Measurements from ENCODE around the gene ITCH.
"Not testable (repeated sequence)": the region's sequence is repeated elsewhere in the genome, so short reads cannot be mapped to it uniquely, and the experiment has no call there.

Gene ITCH

DNA sequence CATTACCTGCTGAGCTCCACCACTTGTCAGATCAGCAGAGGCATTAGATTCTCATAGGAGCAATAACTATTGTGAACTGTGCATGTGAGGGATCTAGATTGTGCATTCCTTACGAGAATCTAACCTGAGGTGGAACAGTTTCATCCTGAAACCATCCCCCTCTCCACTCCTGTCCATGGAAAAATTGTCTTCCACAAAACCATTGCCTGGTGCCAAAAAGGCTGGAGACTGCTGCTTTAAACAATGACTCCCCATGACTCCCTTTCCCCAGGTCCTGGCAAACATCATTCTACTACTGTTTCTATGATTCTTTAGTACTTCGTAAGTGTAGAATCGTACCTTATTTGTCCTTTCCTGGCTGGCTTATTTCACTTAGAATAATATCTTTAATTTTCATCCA lies 143.4 kb downstream of the ITCH start:
- H3K27ac ChIP-seq = no peak overlapping the region
- no peak overlapping the region for H3K4me3 ChIP-seq
- H3K36me3 ChIP-seq (ENCODE audit: insufficient read depth, low read length) = peaks cover 53% of the 10 kb centered on the region
- no peaks in the 10 kb centered on the region for H3K9me3 ChIP-seq (ENCODE audit: low read depth, low read length)
- no peak for TF ChIP-seq FOXP2 (optimal IDR thresholded peaks at IDR 0.05; ENCODE audit: control extremely low read depth, extremely low read length, insufficient read depth)
- DNase-seq (ENCODE audit: low read depth, low spot score) = no peak
- no peak overlapping the region for H3K9ac ChIP-seq (ENCODE audit: insufficient read length)

GRCh38 chr20:34507702-34508413 lies 144.8 kb downstream of the ITCH start:
- Histone ChIP-seq H3K9me3 (ENCODE audit: low read depth, low read length) (no peaks in the 10 kb centered on the region), H3K4me3 (no peak overlapping the region), H3K27ac (no peak overlapping the region), H3K9ac (ENCODE audit: insufficient read length) (no peak overlapping the region), H3K36me3 (ENCODE audit: insufficient read depth, low read length) (peaks cover 47% of the 10 kb centered on the region)
- TF ChIP-seq EZH2 (IDR thresholded peaks at IDR 0.05) (no peak), POLR2AphosphoS5 (IDR thresholded peaks at IDR 0.05; ENCODE audit: borderline replicate concordance, low read depth, low read length) (no peak), FOXP2 (optimal IDR thresholded peaks at IDR 0.05; ENCODE audit: control extremely low read depth, extremely low read length, insufficient read depth) (no peak)
- DNase-seq (ENCODE audit: low read depth, low spot score) = no peak

GRCh38 chr20:34510575-34510974 lies 147.5 kb downstream of the ITCH start:
- peaks cover 33% of the 10 kb centered on the region for H3K36me3 ChIP-seq (ENCODE audit: insufficient read depth, low read length)

DNA sequence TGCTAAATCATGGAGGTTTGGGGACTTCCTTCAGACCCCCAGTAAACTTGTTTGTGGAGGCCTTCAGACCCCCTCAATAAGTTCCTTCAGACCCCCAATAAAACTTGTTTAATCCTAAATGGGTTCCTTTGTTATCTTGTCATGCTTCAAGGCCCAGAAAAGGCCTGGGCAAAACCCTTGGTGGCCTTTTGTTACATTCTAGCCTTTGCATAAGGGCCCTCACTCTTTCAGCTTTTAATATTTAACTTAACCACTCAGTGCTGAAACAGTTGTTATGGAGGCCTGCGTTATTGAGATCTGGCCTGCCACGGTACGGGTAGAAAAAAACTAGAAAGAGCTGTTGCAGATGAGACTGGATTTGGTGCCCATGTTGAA lies 148.8 kb downstream of the ITCH start:
- peaks cover 22% of the 10 kb centered on the region for H3K36me3 ChIP-seq (ENCODE audit: insufficient read depth, low read length)
- TF ChIP-seq FOXP2 (optimal IDR thresholded peaks at IDR 0.05; ENCODE audit: control extremely low read depth, extremely low read length, insufficient read depth) = no peak
- TF ChIP-seq POLR2AphosphoS5 (IDR thresholded peaks at IDR 0.05; ENCODE audit: borderline replicate concordance, low read depth, low read length) = no peak
- no peak for TF ChIP-seq EZH2 (IDR thresholded peaks at IDR 0.05)
- no peak overlapping the region for H3K27ac ChIP-seq
- no peak for DNase-seq (ENCODE audit: low read depth, low spot score)
- H3K9ac ChIP-seq (ENCODE audit: insufficient read length) = no peak overlapping the region
- no peaks in the 10 kb centered on the region for H3K9me3 ChIP-seq (ENCODE audit: low read depth, low read length)
- no peak overlapping the region for H3K4me3 ChIP-seq

More at GRCh38 chr20:34510575-34510974, 147.5 kb downstream of the ITCH start:
- no peak for DNase-seq (ENCODE audit: low read depth, low spot score)
- TF ChIP-seq EZH2 (IDR thresholded peaks at IDR 0.05) = no peak
- Histone ChIP-seq H3K27ac (no peak overlapping the region), H3K9ac (ENCODE audit: insufficient read length) (no peak overlapping the region), H3K4me3 (no peak overlapping the region), H3K9me3 (ENCODE audit: low read depth, low read length) (no peaks in the 10 kb centered on the region)

DNA sequence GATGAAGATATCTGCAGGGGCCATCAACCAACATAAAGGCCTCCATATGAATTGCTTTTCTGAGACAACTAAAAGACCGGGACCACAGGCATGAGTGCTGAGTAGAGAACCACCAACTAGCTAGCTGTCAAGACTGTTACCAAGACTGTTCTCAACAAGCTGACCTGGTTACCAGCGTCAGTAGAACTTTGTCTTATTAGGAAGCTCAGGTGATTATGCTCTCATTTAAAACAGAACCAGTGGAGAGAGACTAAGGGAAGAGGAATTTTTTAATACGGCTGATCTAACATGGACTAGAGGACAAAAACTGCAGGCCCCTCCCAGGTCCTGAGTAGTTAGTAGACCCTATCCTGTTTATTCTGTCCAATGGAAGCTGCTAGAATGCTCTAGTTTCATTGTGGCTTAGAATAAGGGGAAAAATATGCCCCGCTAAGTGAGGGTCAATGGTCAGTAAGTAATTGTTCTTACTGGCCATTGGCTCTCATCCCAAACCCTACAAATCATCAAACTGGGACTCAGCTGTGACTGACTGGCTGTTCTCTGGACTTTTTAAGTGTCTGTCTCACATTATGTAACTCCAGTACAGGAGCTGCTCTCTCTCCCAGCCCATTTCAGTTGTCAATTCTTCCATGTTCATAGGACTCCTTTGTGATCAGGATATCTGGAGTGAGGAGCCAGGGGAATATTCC lies 149.3 kb downstream of the ITCH start:
- Histone ChIP-seq H3K27ac (no peak overlapping the region), H3K4me3 (no peak overlapping the region), H3K9me3 (ENCODE audit: low read depth, low read length) (no peaks in the 10 kb centered on the region), H3K36me3 (ENCODE audit: insufficient read depth, low read length) (peaks cover 20% of the 10 kb centered on the region), H3K9ac (ENCODE audit: insufficient read length) (no peak overlapping the region)
- TF ChIP-seq POLR2AphosphoS5 (IDR thresholded peaks at IDR 0.05; ENCODE audit: borderline replicate concordance, low read depth, low read length) (no peak), FOXP2 (optimal IDR thresholded peaks at IDR 0.05; ENCODE audit: control extremely low read depth, extremely low read length, insufficient read depth) (no peak), EZH2 (IDR thresholded peaks at IDR 0.05) (no peak)
- no peak for DNase-seq (ENCODE audit: low read depth, low spot score)

- Histone ChIP-seq H3K36me3 (ENCODE audit: insufficient read depth, low read length) (peaks cover 14% of the 10 kb centered on the region), H3K27ac (no peak overlapping the region), H3K9me3 (ENCODE audit: low read depth, low read length) (no peaks in the 10 kb centered on the region), H3K4me3 (no peak overlapping the region), H3K9ac (ENCODE audit: insufficient read length) (no peak overlapping the region)
- no peak for DNase-seq (ENCODE audit: low read depth, low spot score)
- TF ChIP-seq POLR2AphosphoS5 (IDR thresholded peaks at IDR 0.05; ENCODE audit: borderline replicate concordance, low read depth, low read length) = no peak
- TF ChIP-seq EZH2 (IDR thresholded peaks at IDR 0.05) = no peak
Measured at GRCh38 chr20:34512955-34513419, 149.9 kb downstream of the ITCH start.

DNA sequence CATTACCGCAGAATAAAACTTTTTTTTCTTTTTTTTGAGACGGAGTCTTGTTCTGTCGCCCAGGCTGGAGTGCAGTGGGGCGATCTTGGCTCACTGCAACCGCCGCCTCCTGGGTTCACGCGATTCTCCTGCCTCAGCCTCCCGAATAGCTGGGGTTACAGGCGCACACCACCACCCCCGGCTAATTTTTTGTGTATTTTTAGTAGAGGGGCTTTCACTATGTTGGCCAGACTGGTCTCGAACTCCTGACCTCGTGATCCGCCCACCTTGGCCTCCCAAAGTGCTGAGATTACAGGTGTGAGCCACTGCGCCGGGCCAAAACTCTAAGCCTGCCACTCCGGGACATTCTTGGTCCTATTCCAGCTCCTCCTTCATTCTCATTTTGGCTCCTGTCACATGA lies 151.0 kb downstream of the ITCH start:
- Histone ChIP-seq H3K27ac (peak overlapping the region; percentile 52; the same call in 1 of the 2 replicates), H3K36me3 (ENCODE audit: insufficient read depth, low read length) (peaks cover 11% of the 10 kb centered on the region)
- not testable (repeated sequence) for DNase-seq (ENCODE audit: low read depth, low spot score); H3K9me3 ChIP-seq (ENCODE audit: low read depth, low read length); H3K4me3 ChIP-seq; H3K9ac ChIP-seq (ENCODE audit: insufficient read length)

- Histone ChIP-seq H3K9me3 (ENCODE audit: low read depth, low read length) (no peaks in the 10 kb centered on the region), H3K27ac (peak overlapping the region; percentile 52), H3K36me3 (ENCODE audit: insufficient read depth, low read length) (peaks cover 9% of the 10 kb centered on the region; the same call in 1 of the 2 replicates), H3K9ac (ENCODE audit: insufficient read length) (no peak overlapping the region), H3K4me3 (no peak overlapping the region)
- TF ChIP-seq FOXP2 (optimal IDR thresholded peaks at IDR 0.05; ENCODE audit: control extremely low read depth, extremely low read length, insufficient read depth) = no peak
- TF ChIP-seq POLR2AphosphoS5 (IDR thresholded peaks at IDR 0.05; ENCODE audit: borderline replicate concordance, low read depth, low read length) = no peak
- no peak for TF ChIP-seq EZH2 (IDR thresholded peaks at IDR 0.05)
- no peak for DNase-seq (ENCODE audit: low read depth, low spot score)
Measured at GRCh38 chr20:34514897-34515483, 151.9 kb downstream of the ITCH start.

Measured in SK-N-MC (cell line).